Muscle of back (tissue), 11 donors: ENCODE results near the gene ADPRH. TPM values are rescaled to one million over a fixed set of nuclear protein-coding genes. Genes with fewer than 3 reads are reported as not detected.

ENCODE experiments used
- DNase-seq, 3 donors: peaks; one replicate each; pipeline versions ENCODE4 v3.0.0 to v3.0.0-alpha.2; 2013
- polyA plus RNA-seq, 10 donors: library from polyadenylated mRNA; unstranded; fragments of 120-200 nt; gene quantifications; one replicate each; pipeline ENCODE4 v1.2.1, GENCODE V29; 2013; ENCODE audit not compliant: insufficient read length in 10 of 10

ADPRH gene
- polyA plus RNA-seq, 10 donors, result 5.6 to 10.0 (median 8.2) TPM

DNA sequence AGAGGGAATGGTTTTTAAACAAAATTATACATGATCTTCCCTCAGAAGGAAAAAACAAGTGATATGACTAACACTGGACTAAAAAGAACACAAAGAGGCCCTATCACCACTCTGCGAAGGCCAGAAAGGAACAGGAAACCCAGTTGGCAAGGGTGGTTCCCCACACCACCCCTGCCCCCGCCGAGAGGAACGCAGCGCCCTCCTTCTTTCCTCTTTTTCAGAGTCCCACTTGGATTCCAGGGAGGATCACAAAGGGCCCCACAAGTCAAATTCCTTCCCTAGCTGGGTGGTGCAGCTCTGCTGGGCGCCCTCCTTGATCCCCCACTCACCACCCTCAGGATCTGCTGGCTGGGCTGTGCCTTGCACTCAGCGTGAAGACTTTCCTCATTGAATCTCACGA is 48.2 kb downstream of the ADPRH start:
- no peak for DNase-seq

DNA sequence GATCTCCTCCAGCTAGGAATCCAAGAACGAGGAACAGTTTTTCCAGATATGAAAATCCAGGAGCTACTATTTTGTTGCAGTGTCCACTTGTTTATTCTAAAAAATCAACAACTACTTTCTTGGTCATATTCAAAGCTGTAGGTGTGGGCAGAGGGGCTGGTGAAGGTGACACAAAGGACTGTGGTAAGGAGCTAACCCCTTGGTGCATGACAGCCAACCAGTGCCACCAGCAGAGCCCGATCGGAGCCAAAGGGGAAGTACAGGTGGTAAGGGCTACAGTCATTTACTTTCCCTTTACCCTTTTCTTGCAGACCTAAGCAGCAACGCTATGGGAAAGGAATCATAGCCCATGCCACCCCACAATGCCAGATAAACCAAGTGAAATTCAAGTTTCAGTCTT is 49.1 kb downstream of the ADPRH start:
- no peak for DNase-seq

DNA sequence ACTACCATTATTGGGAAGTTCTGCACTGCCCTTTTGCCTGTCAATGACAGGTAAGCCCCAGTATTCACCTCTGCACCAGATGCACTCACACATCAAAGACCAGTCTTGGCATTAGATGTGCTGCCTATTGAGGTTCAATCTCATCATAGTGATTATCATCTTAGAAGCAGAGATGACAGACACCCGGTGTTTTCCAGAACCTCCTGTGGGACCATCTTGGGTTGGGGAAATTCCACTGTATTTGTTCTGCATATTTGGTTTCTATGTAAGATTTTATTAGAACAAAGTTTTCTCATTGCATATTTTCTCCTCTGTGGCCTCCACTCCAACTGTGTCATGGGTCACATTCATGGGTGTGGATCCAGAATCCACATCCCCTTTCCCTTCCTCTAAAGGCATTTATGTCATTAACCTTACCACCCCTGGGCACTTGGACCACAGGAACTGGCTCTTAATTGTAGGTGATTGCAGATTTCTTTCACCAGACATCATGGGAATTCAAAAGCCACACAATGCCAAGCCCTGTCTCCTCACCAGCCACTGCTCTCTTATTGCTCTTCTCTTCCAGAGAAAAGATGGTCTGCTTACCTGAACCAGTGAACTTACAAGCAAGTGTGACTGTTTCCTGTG is 49.6 kb downstream of the ADPRH start:
- no peak for DNase-seq

DNA sequence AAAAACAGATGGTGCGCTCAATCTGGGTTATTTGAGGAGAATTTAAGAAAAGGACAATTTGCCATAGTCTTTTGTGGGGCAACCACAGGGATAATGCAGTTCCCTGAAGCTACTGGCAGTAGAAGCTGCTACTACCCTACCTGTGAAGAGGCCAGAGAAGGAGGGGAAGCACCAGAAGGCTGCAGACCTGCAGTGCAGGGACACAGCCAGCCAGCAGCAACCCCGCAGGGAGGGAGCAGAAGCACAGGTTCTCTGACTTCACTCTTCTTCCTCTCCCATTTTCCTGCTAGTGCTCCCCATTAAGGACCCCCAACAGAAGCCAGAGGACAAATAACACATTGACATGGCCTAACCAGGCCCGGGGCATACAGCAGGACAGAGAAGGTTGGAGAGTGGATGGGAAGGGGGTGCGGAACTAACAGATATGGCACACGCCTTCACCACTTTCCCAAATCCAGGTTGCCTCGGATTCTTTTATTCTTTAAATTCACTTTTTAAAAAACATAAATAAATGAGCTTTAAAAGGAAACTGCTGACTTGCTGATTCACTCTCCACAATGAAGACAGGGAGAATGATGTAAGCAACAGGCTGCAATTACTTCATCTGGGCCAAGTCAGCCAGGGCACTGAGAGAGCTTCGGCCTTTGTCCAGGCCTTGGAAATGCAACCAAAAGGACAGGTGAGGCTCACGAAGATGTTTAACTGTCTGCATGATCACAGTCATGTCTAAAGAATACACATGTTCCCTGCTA is 51.0 kb downstream of the ADPRH start:
- DNase-seq, result peak in 1 of 3 donors; percentile 28

DNA sequence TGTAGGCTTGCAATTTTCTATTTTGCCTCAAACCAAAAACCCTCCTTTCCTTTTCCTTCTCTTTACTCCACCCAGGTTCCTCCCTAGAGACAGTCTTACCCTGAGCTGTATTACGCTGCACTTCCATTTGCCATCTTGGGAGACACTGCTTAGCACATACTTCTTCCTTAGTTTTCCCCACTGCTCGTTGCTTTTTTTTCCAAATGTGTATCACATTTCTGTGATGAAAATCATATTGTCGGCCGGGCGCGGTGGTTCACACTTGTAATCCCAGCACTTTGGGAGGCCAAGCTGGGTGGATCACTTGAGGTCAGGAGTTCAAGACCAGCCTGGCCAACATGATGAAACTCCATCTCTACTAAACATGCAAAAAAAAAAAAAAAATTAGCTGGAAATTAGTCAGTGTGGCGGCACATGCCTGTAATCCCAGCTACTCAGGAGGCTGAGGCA is 51.6 kb downstream of the ADPRH start:
- DNase-seq, result no peak

DNA sequence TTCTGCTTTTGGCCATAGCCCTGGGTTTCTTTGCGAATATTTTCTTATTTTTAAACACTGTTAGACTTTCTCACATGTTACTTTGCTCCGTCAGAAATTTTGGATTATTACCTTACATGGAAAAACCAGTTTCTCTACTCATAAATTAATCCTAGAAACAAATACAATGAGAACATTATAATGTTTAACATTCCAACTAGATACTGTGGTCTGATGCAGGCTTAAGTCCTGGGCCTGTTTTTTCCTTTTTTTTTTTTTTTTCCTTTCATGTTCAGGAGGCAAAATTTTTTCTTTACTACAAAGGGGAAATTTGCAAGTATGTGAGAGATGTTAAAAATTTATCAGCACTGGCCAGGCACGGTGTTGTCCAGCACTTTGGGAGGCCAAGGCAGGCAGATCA is 52.2 kb downstream of the ADPRH start:
- no peak for DNase-seq

DNA sequence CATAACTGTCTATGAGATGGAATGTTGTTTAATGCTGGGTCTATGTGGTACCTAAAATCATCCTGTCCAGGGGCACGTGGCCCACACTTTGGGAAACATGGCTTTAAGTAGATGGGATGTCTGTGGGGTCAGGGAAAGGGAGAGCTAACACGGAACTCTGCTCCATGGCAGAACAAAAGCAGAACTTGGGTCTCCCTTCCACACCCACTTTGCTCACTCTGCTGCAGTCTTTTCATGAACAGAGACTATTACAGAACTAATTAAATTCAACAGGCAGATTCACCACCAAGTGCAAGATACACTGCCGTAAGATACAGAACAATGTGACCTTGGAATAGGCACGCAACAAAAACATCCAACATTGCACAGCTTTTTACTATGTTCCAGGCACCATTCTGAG is 52.9 kb downstream of the ADPRH start:
- DNase-seq, result no peak

DNA sequence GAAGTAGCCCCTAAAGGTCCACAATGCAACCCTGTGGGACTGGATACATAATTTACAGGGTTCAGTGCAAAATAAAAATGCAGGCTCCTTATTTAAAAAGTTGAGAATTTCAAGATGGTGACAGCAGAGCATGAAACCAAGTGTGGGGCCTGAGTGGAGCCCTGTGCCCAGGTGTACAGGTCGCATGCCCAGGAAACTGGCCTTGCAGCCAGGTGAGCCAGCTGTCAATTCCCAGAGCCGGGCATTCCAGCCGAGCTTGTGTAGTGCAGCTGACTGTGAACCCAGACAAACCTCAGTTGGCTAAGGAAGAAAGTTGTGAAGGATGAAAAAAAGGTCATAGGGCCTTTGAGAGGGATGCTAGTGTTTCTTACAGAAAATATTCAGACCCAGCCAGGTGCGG is 53.5 kb downstream of the ADPRH start:
- no peak for DNase-seq

DNA sequence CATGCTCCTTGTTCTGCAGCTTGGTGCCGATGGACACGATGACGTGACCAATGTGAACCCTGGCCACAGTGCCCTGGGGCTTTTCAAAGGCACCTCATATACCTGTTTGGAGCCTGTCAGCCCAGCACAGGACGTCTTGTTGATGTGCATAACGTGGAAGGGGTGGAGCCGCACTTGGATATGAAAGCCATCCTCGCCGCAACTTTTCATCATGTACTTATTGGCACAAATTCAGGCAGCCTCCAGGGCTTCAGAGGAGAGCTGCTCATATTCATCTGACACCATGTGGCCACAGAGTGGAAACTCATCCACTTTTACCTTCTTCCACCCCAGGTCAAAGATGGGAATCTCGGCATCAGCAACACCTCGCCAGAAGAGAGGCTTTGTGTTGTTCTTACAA is 56.4 kb downstream of the ADPRH start:
- no peak for DNase-seq

DNA sequence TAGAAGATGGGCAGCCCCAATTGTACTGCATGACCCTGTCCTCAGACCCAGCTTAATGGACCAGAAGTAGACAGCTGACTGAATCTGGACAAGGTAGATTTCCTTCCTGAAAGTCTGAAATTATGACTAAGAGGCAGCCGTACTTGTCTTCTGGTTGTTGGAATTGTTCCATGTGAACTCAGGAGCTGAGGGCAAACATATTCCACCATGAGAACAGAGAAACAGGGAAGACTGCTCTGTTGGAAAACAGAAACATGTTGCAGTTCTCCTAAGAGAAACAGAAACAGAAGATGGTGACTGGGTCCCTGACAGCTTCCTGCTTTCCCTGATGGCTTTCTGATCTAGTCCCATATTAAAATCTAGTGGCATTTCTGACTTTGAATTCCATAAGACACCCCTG is 57.0 kb downstream of the ADPRH start:
- no peak for DNase-seq

DNA sequence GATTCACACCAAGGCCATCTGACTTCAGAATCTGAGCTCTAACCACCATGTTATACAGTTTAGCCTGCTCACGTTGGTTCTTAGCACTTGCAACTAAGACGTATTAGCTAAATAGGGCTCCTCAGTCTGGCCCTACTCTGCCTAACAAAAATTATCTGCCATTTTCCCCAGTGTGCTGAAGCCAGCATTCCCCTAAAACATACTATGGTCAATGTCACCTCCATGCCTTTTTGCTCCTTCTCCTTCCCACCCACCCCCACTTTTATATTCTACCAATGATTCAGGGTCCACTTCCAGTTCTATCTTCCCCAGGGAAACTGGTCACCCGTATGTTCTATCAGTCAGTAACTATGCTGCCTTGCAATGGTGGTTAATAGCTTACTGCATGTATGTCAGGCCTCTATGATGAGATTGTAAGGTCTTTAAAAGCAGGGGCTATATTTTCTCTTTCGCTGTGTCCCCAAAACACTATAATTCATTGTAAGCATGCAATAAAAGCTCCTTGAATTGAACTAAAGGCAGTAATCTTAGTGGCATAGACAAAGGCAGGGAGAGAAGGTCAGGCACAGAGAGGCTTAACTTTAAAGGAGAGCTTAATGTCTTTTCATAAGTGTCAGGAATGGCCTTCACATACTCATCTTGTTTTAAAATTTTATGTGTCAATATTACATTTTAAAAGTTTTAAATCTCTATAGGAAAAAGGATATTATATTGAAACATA is 57.8 kb downstream of the ADPRH start:
- no peak for DNase-seq

DNA sequence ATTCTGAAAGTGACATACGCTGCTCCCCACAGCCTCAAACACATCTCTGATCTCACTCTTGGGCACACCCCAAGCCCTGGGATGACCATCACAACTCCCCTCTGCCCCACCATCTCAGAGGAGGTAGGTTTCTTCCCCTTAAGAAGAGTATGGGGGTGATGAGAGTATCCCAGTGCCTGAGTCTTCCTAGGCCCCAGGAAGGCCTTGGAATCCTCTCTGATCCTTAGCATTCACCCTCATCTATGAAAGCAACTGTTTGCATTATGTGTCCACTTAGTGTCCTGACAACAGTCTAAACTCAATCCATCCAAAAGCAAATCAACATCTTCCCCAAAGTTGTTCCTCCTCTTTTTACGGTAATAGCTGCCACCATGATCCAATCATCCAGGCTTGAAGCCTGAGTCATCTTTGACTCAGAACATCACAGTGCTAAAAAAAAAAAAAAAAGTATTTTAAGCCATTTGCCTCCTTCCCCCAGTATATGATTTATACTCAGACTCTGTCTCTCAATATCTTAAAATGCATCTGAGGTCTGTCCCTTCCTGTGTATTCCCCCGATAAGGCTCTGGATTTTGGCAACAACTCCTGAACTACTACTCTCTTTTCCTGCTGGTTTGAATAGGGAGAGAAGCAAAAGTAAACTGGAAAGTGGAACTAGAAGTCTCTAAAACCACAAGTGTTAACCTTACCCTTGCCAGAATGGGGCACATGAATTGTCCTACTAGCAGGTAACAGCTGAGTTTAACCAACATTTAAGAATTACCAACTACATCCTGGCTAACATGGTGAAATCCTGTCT is 58.6 kb downstream of the ADPRH start:
- DNase-seq, result peak in 2 of 3 donors; percentile 52 to 90

Other genes with a start within 250 kb of the ADPRH start
- gene TMEM39A, start 115.9 kb upstream of the ADPRH start, polyA plus RNA-seq, result 10 to 100 TPM; 36.9 to 52.8 (median 43.3) TPM
- gene POGLUT1, start 110.5 kb upstream of the ADPRH start, polyA plus RNA-seq, result 10 to 100 TPM in 8 of 10 donors, 1 to 10 TPM in 2; 9.6 to 16.5 (median 12.7) TPM
- gene TIMMDC1, start 80.9 kb upstream of the ADPRH start, polyA plus RNA-seq, result 10 to 100 TPM; 66.7 to 84.0 (median 74.9) TPM
- under 1 TPM in 6 of 10 donors, not detected in 4; 0.08 to 0.58 (median 0.15) TPM for gene CD80, start 19.9 kb upstream of the ADPRH start, polyA plus RNA-seq
- gene PLA1A, start 18.4 kb downstream of the ADPRH start, polyA plus RNA-seq, result under 1 TPM in 5 of 10 donors, not detected in 5; 0.15 to 0.41 (median 0.25) TPM
- gene POPDC2, start 81.1 kb downstream of the ADPRH start, polyA plus RNA-seq, result 10 to 100 TPM in 9 of 10 donors, 1 to 10 TPM in 1; 4.1 to 36.1 (median 25.3) TPM
- 10 to 100 TPM; 57.7 to 77.9 (median 68.0) TPM for gene COX17, start 97.9 kb downstream of the ADPRH start, polyA plus RNA-seq
- under 1 TPM; 0.27 to 0.98 (median 0.64) TPM for gene CFAP91, start 123.5 kb downstream of the ADPRH start, polyA plus RNA-seq
- under 1 TPM; 0.12 to 0.42 (median 0.28) TPM for gene NR1I2, start 202.6 kb downstream of the ADPRH start, polyA plus RNA-seq